ENCODE data around the gene NAE1. TPM values are rescaled to one million over a fixed set of nuclear protein-coding genes. Genes with fewer than 3 reads are reported as not detected.
A peak's percentile ranks its signal among the peaks of the same experiment; 100 is the strongest.

NAE1 gene
- total RNA-seq, 1 donor from 2014 or later: 78.8 TPM

DNA sequence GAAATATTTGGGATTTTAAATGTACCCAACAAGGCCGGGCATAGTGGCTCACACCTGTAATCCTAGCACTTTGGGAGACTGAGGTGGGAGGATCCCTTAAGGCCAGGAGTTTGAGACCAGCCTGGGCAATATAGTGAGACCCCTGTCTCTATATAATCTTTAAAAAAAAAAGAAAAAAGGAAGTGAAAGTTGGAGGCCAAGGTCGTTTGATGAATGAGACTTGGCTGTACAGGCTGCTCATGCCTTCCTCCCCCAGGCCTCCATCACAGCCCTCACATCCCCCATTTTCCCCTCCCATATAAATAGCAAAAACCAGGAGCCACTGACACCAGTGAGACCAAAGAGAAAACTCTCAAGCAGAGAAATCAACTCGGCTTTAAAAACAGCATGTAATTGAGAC, 10.1 kb upstream of the NAE1 start:
- Mint-ChIP-seq H3K9me3 (peaks cover 18% of the 10 kb centered on the region), H3K4me3 (no peak overlapping the region), H3K27me3 (ENCODE audit: low read depth) (peaks cover 80% of the 10 kb centered on the region), H3K27ac (no peak overlapping the region), H3K36me3 (no peaks in the 10 kb centered on the region), H3K4me1 (peaks cover 2% of the 10 kb centered on the region)
- TF ChIP-seq CTCF (IDR thresholded peaks at IDR 0.05; ENCODE audit: unreplicated experiment): no peak
- no peak for DNase-seq (ENCODE audit: low spot score in 2 of 2, unreplicated experiment in 2 of 2)

- DNase-seq (ENCODE audit: low spot score in 2 of 2, unreplicated experiment in 2 of 2): no peak
- no peak overlapping the region for H3K4me3 Mint-ChIP-seq
- H3K27ac Mint-ChIP-seq: no peak overlapping the region
- peaks cover 32% of the 10 kb centered on the region for H3K27me3 Mint-ChIP-seq (ENCODE audit: low read depth)
- TF ChIP-seq CTCF (IDR thresholded peaks at IDR 0.05; ENCODE audit: unreplicated experiment): no peak
- H3K36me3 Mint-ChIP-seq: no peaks in the 10 kb centered on the region
- H3K4me1 Mint-ChIP-seq: peaks cover under 1% of the 10 kb centered on the region
- H3K9me3 Mint-ChIP-seq: peaks cover 14% of the 10 kb centered on the region
These were observed 4.0 kb upstream of the NAE1 start for GRCh38 chr16:66834746-66835145.

- TF ChIP-seq CTCF (IDR thresholded peaks at IDR 0.05; ENCODE audit: unreplicated experiment): no peak
- Mint-ChIP-seq H3K27ac (no peak overlapping the region), H3K4me3 (no peak overlapping the region), H3K9me3 (no peaks in the 10 kb centered on the region), H3K4me1 (peaks cover 10% of the 10 kb centered on the region), H3K36me3 (peaks cover under 1% of the 10 kb centered on the region), H3K27me3 (ENCODE audit: low read depth) (peaks cover 15% of the 10 kb centered on the region)
- no peak for DNase-seq (ENCODE audit: low spot score in 2 of 2, unreplicated experiment in 2 of 2)
These were observed 2.0 kb upstream of the NAE1 start for GRCh38 chr16:66832661-66833305.

DNA sequence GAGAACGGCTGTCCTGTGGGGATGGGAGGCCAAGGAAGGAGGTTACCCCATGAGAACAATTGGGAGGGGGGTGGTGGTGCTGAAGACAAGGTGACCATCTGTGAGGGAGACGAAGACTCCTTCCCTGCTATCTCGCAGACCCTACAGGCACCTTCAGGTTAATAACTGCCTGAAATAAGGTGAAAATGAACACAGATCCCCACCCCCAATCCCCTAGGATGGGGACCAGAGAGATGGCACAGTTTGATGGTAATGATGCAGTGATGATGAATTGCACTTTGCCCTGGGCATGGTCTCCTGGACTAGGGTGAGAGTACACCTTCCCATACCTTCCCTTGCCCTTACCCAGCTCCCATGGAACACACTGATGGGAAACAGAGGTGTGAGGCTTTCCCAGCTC, 1.4 kb upstream of the NAE1 start:
- no peak for DNase-seq (ENCODE audit: low spot score in 2 of 2, unreplicated experiment in 2 of 2)
- peaks cover 3% of the 10 kb centered on the region for H3K36me3 Mint-ChIP-seq
- no peak overlapping the region for H3K4me3 Mint-ChIP-seq
- no peaks in the 10 kb centered on the region for H3K9me3 Mint-ChIP-seq
- H3K27ac Mint-ChIP-seq: no peak overlapping the region
- TF ChIP-seq CTCF (IDR thresholded peaks at IDR 0.05; ENCODE audit: unreplicated experiment): no peak
- peaks cover 10% of the 10 kb centered on the region for H3K4me1 Mint-ChIP-seq
- H3K27me3 Mint-ChIP-seq (ENCODE audit: low read depth): peaks cover 9% of the 10 kb centered on the region

DNA sequence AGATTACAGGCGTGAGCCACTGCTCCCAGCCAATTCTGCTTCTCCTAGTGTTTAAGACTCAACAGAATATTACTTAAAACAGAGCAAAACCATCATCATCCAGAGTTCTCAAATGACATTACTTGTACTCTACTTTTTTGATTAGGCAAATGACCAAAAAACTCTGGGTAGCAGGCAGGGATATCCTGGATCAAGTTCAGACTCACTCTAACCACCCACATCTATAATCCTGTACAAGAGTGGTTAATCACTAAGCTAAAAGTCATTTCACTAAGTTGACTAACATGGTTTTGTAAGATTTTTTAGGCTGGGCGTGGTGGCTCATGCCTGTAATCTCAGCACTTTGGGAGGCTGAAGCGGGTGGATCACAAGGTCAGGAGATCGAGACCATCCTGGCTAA, 6.8 kb downstream of the NAE1 start:
- Mint-ChIP-seq H3K4me3 (no peak overlapping the region), H3K27me3 (ENCODE audit: low read depth) (no peaks in the 10 kb centered on the region), H3K27ac (no peak overlapping the region), H3K4me1 (peaks cover 2% of the 10 kb centered on the region), H3K9me3 (no peaks in the 10 kb centered on the region), H3K36me3 (peaks cover 41% of the 10 kb centered on the region)
- DNase-seq (ENCODE audit: low spot score in 2 of 2, unreplicated experiment in 2 of 2): no peak
- TF ChIP-seq CTCF (IDR thresholded peaks at IDR 0.05; ENCODE audit: unreplicated experiment): no peak

DNA sequence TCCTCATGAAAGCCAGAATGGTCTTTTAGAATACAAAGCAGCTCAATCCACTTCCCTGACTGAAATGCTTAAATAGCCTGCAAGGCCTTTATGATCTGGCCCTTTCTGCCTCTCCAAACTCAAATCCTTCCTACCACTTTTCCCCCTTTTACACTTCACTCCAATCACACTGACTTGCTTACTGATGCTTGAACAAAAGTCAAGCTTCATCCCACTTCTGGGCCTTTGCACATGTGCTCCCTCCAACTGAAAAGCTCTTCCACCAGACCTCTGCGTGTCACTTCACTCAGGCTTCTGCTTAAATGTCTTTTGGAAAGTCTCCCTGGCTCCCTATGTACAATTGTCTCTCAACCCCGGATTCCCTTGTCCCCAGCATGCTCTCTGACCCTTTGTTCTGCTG, 16.0 kb downstream of the NAE1 start:
- Mint-ChIP-seq H3K4me3 (no peak overlapping the region), H3K4me1 (no peaks in the 10 kb centered on the region), H3K27me3 (ENCODE audit: low read depth) (no peaks in the 10 kb centered on the region), H3K36me3 (peaks cover 70% of the 10 kb centered on the region), H3K27ac (peak overlapping the region; percentile 23), H3K9me3 (no peaks in the 10 kb centered on the region)
- DNase-seq (ENCODE audit: low spot score in 2 of 2, unreplicated experiment in 2 of 2): no peak
- TF ChIP-seq CTCF (IDR thresholded peaks at IDR 0.05; ENCODE audit: unreplicated experiment): no peak

Measured in mesothelial cell of epicardium (in vitro differentiated cells).